ENCODE data around the gene MICAL2.

- TF ChIP-seq EZH2phosphoT487 (IDR thresholded peaks at IDR 0.05; ENCODE audit: borderline replicate concordance, low read depth, low read length), result no peak
- no peak for TF ChIP-seq CTCF (conservative IDR thresholded peaks at IDR 0.05; ENCODE audit: low read length)
These were observed 21.8 kb downstream of the MICAL2 start for GRCh38 chr11:12131943-12132789.

Measured in OCI-LY7 (cell line).